Measurements from ENCODE around the gene CTU2.

CTU2 gene

GRCh38 chr16:88762258-88762870 lies 56.1 kb downstream of the CTU2 start:
- no peak for DNase-seq

- no peak for DNase-seq
Observed at GRCh38 chr16:88762941-88763340, 56.6 kb downstream of the CTU2 start.

- no peak for DNase-seq
Observed at GRCh38 chr16:88763502-88764053, 57.3 kb downstream of the CTU2 start.

GRCh38 chr16:88764080-88764479 lies 57.8 kb downstream of the CTU2 start:
- DNase-seq, result no peak

- no peak for DNase-seq
Observed at GRCh38 chr16:88764913-88765349, 58.6 kb downstream of the CTU2 start.

Measured in right kidney (tissue), 1 donor.